HAP-1 (cell line): ENCODE results near the gene TMEM263.
"Not testable (repeated sequence)": the region's sequence is repeated elsewhere in the genome, so short reads cannot be mapped to it uniquely, and the experiment has no call there.

Experiments
- DNase-seq, 2 experiments: peaks; one replicate each; pipeline ENCODE4 v3.0.0-alpha.2; 2016 to 2020; ENCODE audit warnings: low spot score in 2 of 2
- H3K27me3 ChIP-seq: fragments of 250-450 bp; sonication (Bioruptor Pico); 2 replicates; pipeline ENCODE4 v1.5.1; 2020; ENCODE audit warnings: low read depth, mild to moderate bottlenecking, moderate library complexity
- H3K36me3 ChIP-seq: fragments of 250-450 bp; sonication (Bioruptor Pico); replicated peaks from 2 replicates; pipeline ENCODE4 v1.5.1; 2020; ENCODE audit warnings: mild to moderate bottlenecking
- H3K4me1 ChIP-seq: fragments of 250-450 bp; sonication (Bioruptor Pico); 2 replicates; pipeline ENCODE4 v1.5.1; 2020; ENCODE audit warnings: mild to moderate bottlenecking
- H3K4me3 ChIP-seq: fragments of 250-450 bp; sonication (Bioruptor Pico); 2 replicates; pipeline ENCODE4 v1.5.1; 2020; ENCODE audit warnings: mild to moderate bottlenecking, moderate library complexity
- H3K9me3 ChIP-seq: fragments of 250-450 bp; sonication (Bioruptor Pico); 2 replicates; pipeline ENCODE4 v1.5.1; 2020; ENCODE audit warnings: mild to moderate bottlenecking, moderate library complexity
- in situ Hi-C: fragments of 300-500 bp; cut with MboI; formaldehyde crosslinking; loops from 3 replicates; pipeline ENCODE4 v1.14.3; 2020; ENCODE audit warnings: low sequenced_read_pairs, inconsistent platforms, mixed read lengths

TMEM263 gene

DNA sequence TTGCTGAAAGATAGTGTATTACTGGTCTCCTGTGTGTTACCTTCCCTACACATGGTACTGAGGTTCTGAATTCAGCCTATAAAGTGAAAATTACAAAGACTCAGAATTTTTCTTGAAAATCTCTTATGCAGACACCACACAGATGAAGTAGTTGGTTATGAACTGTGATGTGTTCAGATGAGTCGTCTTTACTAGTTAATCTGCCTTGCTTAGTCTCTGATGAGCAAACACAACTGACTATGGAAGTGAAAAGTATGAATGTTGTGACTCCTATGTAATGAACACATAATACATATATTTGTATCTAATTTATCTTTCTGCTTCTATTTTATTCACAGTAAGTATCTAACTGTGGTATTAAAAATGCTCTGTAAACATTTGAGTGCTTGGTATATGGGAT lies 26.5 kb downstream of the TMEM263 start:
- Histone ChIP-seq H3K27me3 (no peaks in the 10 kb centered on the region), H3K36me3 (peaks cover 8% of the 10 kb centered on the region), H3K9me3 (no peaks in the 10 kb centered on the region), H3K4me1 (peaks cover 12% of the 10 kb centered on the region), H3K4me3 (no peak overlapping the region)
- in situ Hi-C loops, result no loop called here
- DNase-seq, result no peak

- no peak for DNase-seq
- no peaks in the 10 kb centered on the region for H3K27me3 ChIP-seq
- in situ Hi-C loops, result no loop called here
These were observed 29.0 kb downstream of the TMEM263 start for GRCh38 chr12:106984588-106985137.

GRCh38 chr12:106985479-106985878 lies 29.8 kb downstream of the TMEM263 start:
- in situ Hi-C loops, result no loop called here

More at GRCh38 chr12:106984588-106985137, 29.0 kb downstream of the TMEM263 start:
- Histone ChIP-seq H3K4me1 (peaks cover 3% of the 10 kb centered on the region; the same call in 1 of the 2 replicates), H3K36me3 (peaks cover 8% of the 10 kb centered on the region), H3K4me3 (no peak overlapping the region), H3K9me3 (no peaks in the 10 kb centered on the region)

GRCh38 chr12:106986135-106986534 lies 30.4 kb downstream of the TMEM263 start:
- Histone ChIP-seq H3K4me1 (peaks cover 3% of the 10 kb centered on the region; the same call in 1 of the 2 replicates), H3K9me3 (no peaks in the 10 kb centered on the region), H3K4me3 (peak overlapping the region; percentile 70), H3K36me3 (peaks cover 8% of the 10 kb centered on the region), H3K27me3 (no peaks in the 10 kb centered on the region)
- in situ Hi-C loops, result no loop called here
- DNase-seq, result no peak

More at GRCh38 chr12:106985479-106985878, 29.8 kb downstream of the TMEM263 start:
- DNase-seq, result no peak
- H3K27me3 ChIP-seq, result no peaks in the 10 kb centered on the region
- peaks cover 8% of the 10 kb centered on the region for H3K36me3 ChIP-seq
- H3K4me3 ChIP-seq, result no peak overlapping the region; the same call in 1 of the 2 replicates
- no peaks in the 10 kb centered on the region for H3K9me3 ChIP-seq
- peaks cover 3% of the 10 kb centered on the region; the same call in 1 of the 2 replicates for H3K4me1 ChIP-seq

DNA sequence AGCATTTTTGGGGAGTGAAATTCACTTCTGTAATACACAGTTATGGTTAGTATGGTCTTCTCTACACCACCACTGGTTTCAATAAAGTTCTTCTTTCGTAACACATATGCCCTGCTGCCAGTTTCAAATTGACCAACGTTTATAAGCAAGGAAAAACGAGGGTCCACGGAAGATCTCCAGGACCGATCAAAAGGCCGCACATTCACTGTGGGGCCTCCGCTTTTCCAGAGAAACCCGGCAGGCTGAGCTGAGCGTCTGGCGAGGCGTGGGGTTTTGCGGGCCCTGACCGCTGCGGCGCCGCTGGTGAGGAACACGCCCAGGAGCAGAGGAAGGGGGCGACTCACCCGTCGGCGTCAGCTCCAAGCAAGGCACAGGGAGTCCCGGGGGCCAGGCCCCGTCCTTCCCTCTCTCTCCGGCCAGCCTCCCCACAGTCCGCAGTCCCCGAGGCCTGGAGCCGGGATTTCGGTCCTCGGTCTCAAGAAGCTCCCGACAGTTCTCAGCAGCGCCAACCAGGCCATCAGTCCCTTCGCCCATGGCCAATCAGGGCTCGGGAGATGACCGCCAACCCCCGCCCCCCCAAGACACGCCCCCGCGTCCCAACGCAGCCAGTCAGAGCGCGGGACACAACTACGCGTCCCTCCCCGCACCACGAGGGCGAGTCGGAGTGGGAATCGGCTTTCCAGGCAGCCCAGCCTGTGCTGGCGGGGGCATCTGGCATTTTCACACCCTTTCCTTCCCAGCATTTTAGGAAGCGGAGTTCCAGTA lies 31.1 kb downstream of the TMEM263 start, which contains the start of gene MTERF2:
Gene MTERF2 (minus strand): TSS at position 522 of the 765 bp plus-strand sequence. CDS start 8,432 bp downstream, outside the sequence.
- peak; percentile 91 to 95 for DNase-seq
- no peaks in the 10 kb centered on the region for H3K9me3 ChIP-seq
- peaks cover 8% of the 10 kb centered on the region for H3K36me3 ChIP-seq
- no peaks in the 10 kb centered on the region for H3K27me3 ChIP-seq
- peaks cover 3% of the 10 kb centered on the region; the same call in 1 of the 2 replicates for H3K4me1 ChIP-seq
- H3K4me3 ChIP-seq, result peak within 1 kb of the TSS; percentile 70
- in situ Hi-C loops, result no loop called here

DNA sequence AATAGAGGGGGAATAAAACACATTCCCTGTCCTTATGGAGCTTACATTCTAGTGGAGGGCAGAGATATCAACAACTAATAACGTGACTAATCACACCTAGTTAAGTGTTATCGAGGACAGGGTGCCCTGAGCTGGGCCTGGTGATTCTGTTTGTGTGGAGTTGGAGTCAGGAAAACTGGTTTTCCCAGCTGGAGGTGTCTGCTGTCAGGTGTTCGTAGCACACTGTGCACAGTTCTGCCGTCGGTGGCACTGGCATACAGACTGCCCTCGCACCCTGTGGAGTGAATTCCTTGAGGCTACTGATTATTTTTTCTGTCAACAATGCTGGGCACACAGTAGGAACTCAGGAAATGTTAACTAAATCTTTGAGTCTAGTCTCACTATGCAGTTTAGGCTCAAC lies 32.1 kb downstream of the TMEM263 start:
- no peaks in the 10 kb centered on the region for H3K9me3 ChIP-seq
- peaks cover 3% of the 10 kb centered on the region; the same call in 1 of the 2 replicates for H3K4me1 ChIP-seq
- no peaks in the 10 kb centered on the region for H3K27me3 ChIP-seq
- in situ Hi-C loops, result no loop called here
- peaks cover 8% of the 10 kb centered on the region for H3K36me3 ChIP-seq
- no peak overlapping the region for H3K4me3 ChIP-seq
- no peak for DNase-seq

- H3K9me3 ChIP-seq, result no peaks in the 10 kb centered on the region
- in situ Hi-C loops, result no loop called here
- H3K4me3 ChIP-seq, result no peak overlapping the region
- H3K27me3 ChIP-seq, result no peaks in the 10 kb centered on the region
- H3K36me3 ChIP-seq, result peaks cover 11% of the 10 kb centered on the region; the same call in 1 of the 2 replicates
- no peak for DNase-seq
- H3K4me1 ChIP-seq, result no peaks in the 10 kb centered on the region
These were observed 39.0 kb downstream of the TMEM263 start for GRCh38 chr12:106994579-106995220.

- H3K9me3 ChIP-seq, H3K4me1 ChIP-seq, H3K27me3 ChIP-seq, in situ Hi-C loops, H3K4me3 ChIP-seq, DNase-seq: not testable (repeated sequence)
- peaks cover 11% of the 10 kb centered on the region; the same call in 1 of the 2 replicates for H3K36me3 ChIP-seq
These were observed 40.4 kb downstream of the TMEM263 start for GRCh38 chr12:106996102-106996501.

DNA sequence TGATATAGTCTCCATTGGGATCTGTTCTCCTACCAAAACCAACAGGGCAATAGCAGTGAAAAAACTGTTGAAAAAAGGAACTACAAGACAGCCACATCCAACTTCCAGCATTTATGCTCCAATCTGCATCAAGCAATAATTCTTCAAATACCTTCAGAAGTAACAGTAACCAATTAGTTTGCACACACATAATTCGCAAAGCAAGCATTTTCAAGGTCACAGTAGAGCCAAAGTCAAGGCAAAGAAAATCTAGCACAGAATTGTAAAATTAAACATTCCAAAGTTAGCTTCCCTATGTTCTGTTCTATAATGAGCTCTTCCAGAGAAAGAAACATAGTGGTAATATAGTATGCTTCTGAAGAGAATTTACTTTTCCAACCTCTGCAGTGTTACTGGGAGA lies 42.2 kb downstream of the TMEM263 start:
- Histone ChIP-seq H3K36me3 (peaks cover 11% of the 10 kb centered on the region; the same call in 1 of the 2 replicates), H3K9me3 (no peaks in the 10 kb centered on the region), H3K4me1 (no peaks in the 10 kb centered on the region), H3K27me3 (no peaks in the 10 kb centered on the region), H3K4me3 (no peak overlapping the region)
- DNase-seq, result no peak
- in situ Hi-C loops, result no loop called here

DNA sequence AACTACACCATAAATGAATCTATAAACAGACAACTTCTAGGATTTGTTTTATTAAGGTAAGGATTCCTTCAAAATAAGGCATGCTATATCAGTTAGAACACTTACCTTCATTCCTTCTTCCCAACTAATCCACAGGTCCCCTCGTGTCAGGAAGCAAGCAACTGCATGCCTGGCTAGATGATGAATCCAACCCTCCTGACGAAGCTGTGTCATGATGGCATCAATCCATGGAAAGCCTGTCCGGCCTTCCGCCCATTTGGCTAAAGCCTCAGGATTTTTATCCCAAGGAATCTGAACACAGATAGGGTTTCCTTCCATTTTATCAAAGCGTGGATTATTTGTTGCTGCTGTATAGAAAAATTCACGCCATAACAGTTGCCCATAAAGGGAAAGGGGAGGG lies 43.7 kb downstream of the TMEM263 start:
- no peak for DNase-seq
- H3K27me3 ChIP-seq, result no peaks in the 10 kb centered on the region
- no peaks in the 10 kb centered on the region for H3K4me1 ChIP-seq
- no peaks in the 10 kb centered on the region for H3K9me3 ChIP-seq
- no peak overlapping the region for H3K4me3 ChIP-seq
- H3K36me3 ChIP-seq, result peaks cover 11% of the 10 kb centered on the region; the same call in 1 of the 2 replicates
- in situ Hi-C loops, result no loop called here

DNA sequence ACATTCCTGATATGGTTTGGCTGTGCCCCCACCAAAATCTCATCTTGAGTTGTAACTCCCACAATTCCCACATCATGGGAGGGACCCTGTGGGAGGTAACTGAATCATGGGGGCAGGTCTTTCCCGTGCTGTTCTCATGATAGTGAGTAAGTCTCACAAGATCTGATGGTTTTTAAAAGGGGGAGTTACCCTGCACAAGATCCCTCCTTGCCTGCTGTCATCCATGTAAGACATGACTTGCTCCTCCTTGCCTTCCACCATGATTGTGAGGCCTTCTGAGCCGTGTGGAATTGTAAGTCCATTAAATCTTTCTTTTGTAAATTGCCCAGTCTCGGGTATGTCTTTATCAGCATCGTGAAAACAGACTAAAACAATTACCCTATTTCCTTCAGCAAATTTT lies 47.0 kb downstream of the TMEM263 start:
- DNase-seq, H3K27me3 ChIP-seq, H3K4me3 ChIP-seq, H3K36me3 ChIP-seq, H3K4me1 ChIP-seq, in situ Hi-C loops, H3K9me3 ChIP-seq: not testable (repeated sequence)

- in situ Hi-C loops, result no loop called here
- H3K27me3 ChIP-seq, result no peaks in the 10 kb centered on the region
- DNase-seq, result no peak
- peaks cover 6% of the 10 kb centered on the region for H3K4me1 ChIP-seq
- H3K9me3 ChIP-seq, result no peaks in the 10 kb centered on the region
- no peak overlapping the region for H3K4me3 ChIP-seq
- H3K36me3 ChIP-seq, result no peaks in the 10 kb centered on the region
These were observed 51.7 kb downstream of the TMEM263 start for GRCh38 chr12:107007411-107007810.

DNA sequence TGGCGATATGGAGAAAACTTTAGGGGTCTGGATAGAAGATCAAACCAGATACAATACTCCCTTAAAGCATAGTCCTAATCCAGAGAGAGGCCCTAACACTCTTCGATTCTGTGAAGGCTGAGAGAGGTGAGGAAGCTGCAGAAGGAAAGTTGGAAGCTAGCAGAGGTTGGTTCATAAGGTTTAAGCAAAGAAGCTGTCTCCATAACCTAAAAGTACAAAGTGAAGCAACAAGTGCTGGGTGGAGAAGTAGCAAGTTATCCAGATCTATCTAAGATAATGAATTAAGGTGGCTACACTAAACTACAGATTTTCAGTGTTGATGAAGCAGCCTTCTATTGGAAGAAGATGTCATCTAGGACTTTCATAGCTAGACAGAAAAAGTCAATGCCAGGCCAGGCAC lies 55.8 kb downstream of the TMEM263 start:
- H3K4me3 ChIP-seq, result no peak overlapping the region
- peaks cover 10% of the 10 kb centered on the region for H3K4me1 ChIP-seq
- no peaks in the 10 kb centered on the region for H3K36me3 ChIP-seq
- no peaks in the 10 kb centered on the region for H3K9me3 ChIP-seq
- in situ Hi-C loops, result no loop called here
- no peak for DNase-seq
- no peaks in the 10 kb centered on the region for H3K27me3 ChIP-seq
